Hepatocyte (in vitro differentiated cells): ENCODE data around the gene TCAP.

ENCODE experiments used
- CTCF ChIP-seq: fragments of 200-600 bp; sonication (generic); IDR thresholded peaks from 2 replicates; pipeline ENCODE4 v1.5.1; 2016; ENCODE audit warnings: antibody characterized with exemption, mild to moderate bottlenecking; ENCODE audit not compliant: poor library complexity
- EZH2 ChIP-seq: fragments of 200-600 bp; sonication (generic); IDR thresholded peaks from 2 replicates; pipeline ENCODE4 v1.6.1; 2016; ENCODE audit warnings: antibody characterized with exemption, mild to moderate bottlenecking, borderline replicate concordance
- EZH2phosphoT487 ChIP-seq: fragments of 200-600 bp; sonication (generic); IDR thresholded peaks from one replicate; pipeline ENCODE4 v1.6.1; 2018; ENCODE audit warnings: antibody characterized with exemption, mild to moderate bottlenecking, low read depth, moderate library complexity; ENCODE audit not compliant: unreplicated experiment, severe bottlenecking

DNA sequence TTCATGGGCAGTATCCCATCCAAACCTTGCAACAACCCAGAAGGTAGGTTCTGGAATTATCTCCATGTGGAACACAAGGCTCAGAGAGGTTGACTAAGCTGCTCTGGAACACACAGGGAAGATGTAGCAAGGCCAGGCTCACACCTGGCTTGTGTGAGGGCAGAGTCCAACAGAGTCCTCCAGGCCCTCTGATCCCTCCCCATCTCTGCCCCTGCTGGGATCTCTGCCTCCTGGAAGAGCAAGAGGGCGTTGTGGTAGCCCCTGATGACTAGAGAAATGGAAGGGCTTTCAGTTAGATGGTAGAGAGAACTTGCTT lies 45.4 kb upstream of the TCAP start:
- TF ChIP-seq EZH2: no peak
- TF ChIP-seq CTCF: no peak
- TF ChIP-seq EZH2phosphoT487: no peak
